ENCODE measurements around the gene ABLIM3. TPM values are rescaled to one million over a fixed set of nuclear protein-coding genes. Genes with fewer than 3 reads are reported as not detected.

The ABLIM3 gene
- total and polyA plus RNA-seq, 2 experiments from 2014 or later, result 7.3 to 7.8 TPM

DNA sequence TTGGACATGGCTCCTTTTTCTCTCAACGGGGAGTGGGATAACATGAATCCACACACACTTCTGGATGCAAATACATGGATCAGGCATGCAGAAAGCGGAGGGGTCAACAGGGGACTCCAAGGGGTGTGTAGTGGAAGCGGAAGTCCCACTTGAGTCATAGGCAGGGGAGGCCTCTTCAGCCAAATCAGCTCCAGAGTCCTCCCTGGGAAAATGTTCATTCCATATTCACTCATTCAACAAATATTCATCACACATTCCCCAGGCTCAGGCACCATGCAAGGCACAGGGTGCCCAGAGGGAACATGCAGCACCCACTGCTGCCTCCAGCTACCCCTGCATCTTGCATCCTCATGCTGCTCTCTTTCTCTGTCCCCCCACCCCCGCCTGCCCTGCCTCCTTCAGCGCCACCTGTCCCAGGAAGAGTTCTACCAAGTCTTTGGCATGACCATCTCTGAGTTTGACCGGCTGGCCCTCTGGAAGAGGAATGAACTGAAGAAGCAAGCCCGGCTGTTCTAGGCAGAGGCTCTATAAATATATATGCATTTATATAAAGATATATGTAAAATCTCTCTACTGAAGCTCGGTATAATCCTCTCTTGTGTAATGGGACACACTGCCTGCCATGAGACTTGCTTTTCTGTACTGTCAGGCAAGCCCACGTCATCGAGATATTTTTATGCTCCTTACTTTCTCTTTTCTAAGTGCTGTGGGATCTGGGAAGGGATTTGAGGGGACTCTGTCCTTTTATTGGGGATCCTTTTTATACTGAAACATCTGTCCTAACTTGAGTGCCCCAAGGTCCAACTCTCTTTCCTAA lies 116.8 kb downstream of the ABLIM3 start:
- no peak overlapping the region for H3K4me2 ChIP-seq
- no peak overlapping the region for H3K4me3 ChIP-seq
- no peaks in the 10 kb centered on the region for H3K36me3 ChIP-seq (replicated peaks; ENCODE audit: insufficient read depth, low read depth)
- H3K9me2 ChIP-seq (replicated peaks; ENCODE audit: insufficient read depth), result no peaks in the 10 kb centered on the region
- no peaks in the 10 kb centered on the region for H4K20me1 ChIP-seq (ENCODE audit: insufficient read depth, poor library complexity, severe bottlenecking)
- no peaks in the 10 kb centered on the region for H3K4me1 ChIP-seq (ENCODE audit: insufficient read depth)
- WGBS (ENCODE audit: low lambda C conversion rate, missing lambda C conversion rate), result 81% methylated on average over 10 of the region's 10 CpGs
- TF ChIP-seq EZH2phosphoT487 (IDR thresholded peaks at IDR 0.05; ENCODE audit: low read depth, severe bottlenecking, unreplicated experiment) (no peak), EZH2 (IDR thresholded peaks at IDR 0.05; ENCODE audit: borderline replicate concordance) (no peak)
- TF ChIP-seq, protein P1, sequence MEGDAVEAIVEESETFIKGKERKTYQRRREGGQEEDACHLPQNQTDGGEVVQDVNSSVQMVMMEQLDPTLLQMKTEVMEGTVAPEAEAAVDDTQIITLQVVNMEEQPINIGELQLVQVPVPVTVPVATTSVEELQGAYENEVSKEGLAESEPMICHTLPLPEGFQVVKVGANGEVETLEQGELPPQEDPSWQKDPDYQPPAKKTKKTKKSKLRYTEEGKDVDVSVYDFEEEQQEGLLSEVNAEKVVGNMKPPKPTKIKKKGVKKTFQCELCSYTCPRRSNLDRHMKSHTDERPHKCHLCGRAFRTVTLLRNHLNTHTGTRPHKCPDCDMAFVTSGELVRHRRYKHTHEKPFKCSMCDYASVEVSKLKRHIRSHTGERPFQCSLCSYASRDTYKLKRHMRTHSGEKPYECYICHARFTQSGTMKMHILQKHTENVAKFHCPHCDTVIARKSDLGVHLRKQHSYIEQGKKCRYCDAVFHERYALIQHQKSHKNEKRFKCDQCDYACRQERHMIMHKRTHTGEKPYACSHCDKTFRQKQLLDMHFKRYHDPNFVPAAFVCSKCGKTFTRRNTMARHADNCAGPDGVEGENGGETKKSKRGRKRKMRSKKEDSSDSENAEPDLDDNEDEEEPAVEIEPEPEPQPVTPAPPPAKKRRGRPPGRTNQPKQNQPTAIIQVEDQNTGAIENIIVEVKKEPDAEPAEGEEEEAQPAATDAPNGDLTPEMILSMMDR (IDR thresholded peaks at IDR 0.05; ENCODE audit: poor library complexity), result no peak
- H2AFZ ChIP-seq, result no peak overlapping the region
- no peaks in the 10 kb centered on the region for H3K9me3 ChIP-seq (ENCODE audit: low read depth)
- H3K27ac ChIP-seq, result no peak overlapping the region
- H3K79me2 ChIP-seq, result no peaks in the 10 kb centered on the region
- H3K27me3 ChIP-seq, result peaks cover 44% of the 10 kb centered on the region
- DNase-seq (ENCODE audit: low spot score), result no peak

DNA sequence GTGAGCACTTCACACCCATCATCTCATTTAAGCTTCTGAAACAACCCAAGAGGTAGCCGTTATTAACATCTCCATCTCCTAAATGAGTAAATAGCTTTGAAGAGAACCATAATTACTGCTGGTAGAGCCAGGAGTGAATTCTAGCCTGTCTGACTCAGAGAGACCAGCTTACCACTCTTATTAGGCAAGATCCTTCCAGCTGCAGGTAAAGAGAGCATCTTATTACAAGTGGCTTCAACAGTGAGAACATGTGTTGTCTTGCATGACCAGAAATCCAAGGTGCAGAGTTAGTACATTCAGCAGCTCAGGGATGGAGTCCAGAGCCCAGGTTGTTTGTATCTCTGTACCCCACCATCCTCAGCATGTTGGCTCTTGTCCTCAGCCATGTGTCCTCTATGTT lies 119.5 kb downstream of the ABLIM3 start:
- Histone ChIP-seq H3K27ac (no peak overlapping the region), H3K36me3 (replicated peaks; ENCODE audit: insufficient read depth, low read depth) (no peaks in the 10 kb centered on the region), H3K9me3 (ENCODE audit: low read depth) (no peaks in the 10 kb centered on the region), H2AFZ (no peak overlapping the region), H3K4me1 (ENCODE audit: insufficient read depth) (no peaks in the 10 kb centered on the region), H3K4me2 (no peak overlapping the region), H4K20me1 (ENCODE audit: insufficient read depth, poor library complexity, severe bottlenecking) (no peaks in the 10 kb centered on the region), H3K4me3 (no peak overlapping the region), H3K27me3 (peaks cover 49% of the 10 kb centered on the region), H3K9me2 (replicated peaks; ENCODE audit: insufficient read depth) (no peaks in the 10 kb centered on the region), H3K79me2 (no peaks in the 10 kb centered on the region)
- 71% methylated on average over 1 of the region's 1 CpG for WGBS (ENCODE audit: low lambda C conversion rate, missing lambda C conversion rate)
- TF ChIP-seq, protein P1 (IDR thresholded peaks at IDR 0.05; ENCODE audit: poor library complexity), result no peak
- no peak for DNase-seq (ENCODE audit: low spot score)

DNA sequence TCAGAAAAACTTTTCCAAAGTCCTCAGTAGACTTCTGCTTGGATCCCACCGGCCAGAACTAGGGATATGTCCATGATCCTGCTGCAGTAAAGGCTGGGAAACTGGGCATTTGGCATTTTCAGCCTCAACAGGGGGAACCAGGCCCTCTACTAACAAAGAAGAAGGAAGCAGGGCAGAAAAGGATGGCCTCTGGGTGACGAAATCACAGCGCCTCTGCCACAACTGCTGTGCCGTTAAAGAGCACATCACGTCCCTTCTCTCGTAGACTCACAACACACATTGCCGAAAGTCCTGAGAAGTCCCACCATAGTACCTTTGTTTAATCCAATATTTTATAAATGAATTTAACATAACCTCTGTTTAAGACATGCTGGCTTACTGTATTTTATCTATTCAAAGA lies 120.0 kb downstream of the ABLIM3 start:
- no peaks in the 10 kb centered on the region for H4K20me1 ChIP-seq (ENCODE audit: insufficient read depth, poor library complexity, severe bottlenecking)
- H3K9me3 ChIP-seq (ENCODE audit: low read depth), result no peaks in the 10 kb centered on the region
- DNase-seq (ENCODE audit: low spot score), result no peak
- H3K4me3 ChIP-seq, result no peak overlapping the region
- TF ChIP-seq, protein P1 (IDR thresholded peaks at IDR 0.05; ENCODE audit: poor library complexity), result no peak
- TF ChIP-seq EZH2phosphoT487 (IDR thresholded peaks at IDR 0.05; ENCODE audit: low read depth, severe bottlenecking, unreplicated experiment) (no peak), EZH2 (IDR thresholded peaks at IDR 0.05; ENCODE audit: borderline replicate concordance) (no peak)
- H3K4me2 ChIP-seq, result no peak overlapping the region
- H3K9me2 ChIP-seq (replicated peaks; ENCODE audit: insufficient read depth), result no peaks in the 10 kb centered on the region
- no peaks in the 10 kb centered on the region for H3K79me2 ChIP-seq
- H3K36me3 ChIP-seq (replicated peaks; ENCODE audit: insufficient read depth, low read depth), result no peaks in the 10 kb centered on the region
- H3K27ac ChIP-seq, result no peak overlapping the region
- 77% methylated on average over 7 of the region's 7 CpGs for WGBS (ENCODE audit: low lambda C conversion rate, missing lambda C conversion rate)
- H3K4me1 ChIP-seq (ENCODE audit: insufficient read depth), result no peaks in the 10 kb centered on the region
- H2AFZ ChIP-seq, result no peak overlapping the region
- peaks cover 49% of the 10 kb centered on the region for H3K27me3 ChIP-seq

Measured in hepatocyte (in vitro differentiated cells).